GM10266 (cell line): ENCODE results near the gene MDGA2.

Experiments
- DNase-seq: peaks from one replicate; pipeline ENCODE4 v3.0.0; 2012; ENCODE audit errors: extremely low spot score
- TF ChIP-seq, protein P1 (sequence below): IDR thresholded peaks from 2 replicates; pipeline ENCODE4 v1.5.1; 2012; ENCODE audit warnings: mild to moderate bottlenecking, low read depth; ENCODE audit not compliant: control insufficient read depth, insufficient read depth; ENCODE audit errors: missing control alignments

The MDGA2 gene

DNA sequence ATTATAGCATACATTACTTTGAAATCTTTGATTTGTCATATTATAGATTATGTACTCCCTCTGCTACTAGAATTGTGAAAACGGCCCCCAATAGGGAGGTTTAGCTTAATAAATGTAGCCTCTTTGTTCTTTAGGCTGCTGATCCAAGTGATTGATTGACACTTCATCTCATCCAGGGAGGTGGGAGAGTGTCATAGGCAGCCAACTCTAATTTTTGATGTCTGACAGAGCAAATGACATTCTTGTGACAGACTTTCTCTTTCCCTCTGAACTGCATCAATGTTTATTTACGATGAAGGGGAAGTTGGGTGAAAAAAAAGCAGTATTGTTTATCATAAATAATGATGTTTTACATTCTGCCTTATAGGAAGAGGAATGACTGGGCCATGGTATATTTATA is 221.4 kb downstream of the MDGA2 start:
- DNase-seq, result no peak
- TF ChIP-seq, protein P1, sequence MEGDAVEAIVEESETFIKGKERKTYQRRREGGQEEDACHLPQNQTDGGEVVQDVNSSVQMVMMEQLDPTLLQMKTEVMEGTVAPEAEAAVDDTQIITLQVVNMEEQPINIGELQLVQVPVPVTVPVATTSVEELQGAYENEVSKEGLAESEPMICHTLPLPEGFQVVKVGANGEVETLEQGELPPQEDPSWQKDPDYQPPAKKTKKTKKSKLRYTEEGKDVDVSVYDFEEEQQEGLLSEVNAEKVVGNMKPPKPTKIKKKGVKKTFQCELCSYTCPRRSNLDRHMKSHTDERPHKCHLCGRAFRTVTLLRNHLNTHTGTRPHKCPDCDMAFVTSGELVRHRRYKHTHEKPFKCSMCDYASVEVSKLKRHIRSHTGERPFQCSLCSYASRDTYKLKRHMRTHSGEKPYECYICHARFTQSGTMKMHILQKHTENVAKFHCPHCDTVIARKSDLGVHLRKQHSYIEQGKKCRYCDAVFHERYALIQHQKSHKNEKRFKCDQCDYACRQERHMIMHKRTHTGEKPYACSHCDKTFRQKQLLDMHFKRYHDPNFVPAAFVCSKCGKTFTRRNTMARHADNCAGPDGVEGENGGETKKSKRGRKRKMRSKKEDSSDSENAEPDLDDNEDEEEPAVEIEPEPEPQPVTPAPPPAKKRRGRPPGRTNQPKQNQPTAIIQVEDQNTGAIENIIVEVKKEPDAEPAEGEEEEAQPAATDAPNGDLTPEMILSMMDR, result no peak

DNA sequence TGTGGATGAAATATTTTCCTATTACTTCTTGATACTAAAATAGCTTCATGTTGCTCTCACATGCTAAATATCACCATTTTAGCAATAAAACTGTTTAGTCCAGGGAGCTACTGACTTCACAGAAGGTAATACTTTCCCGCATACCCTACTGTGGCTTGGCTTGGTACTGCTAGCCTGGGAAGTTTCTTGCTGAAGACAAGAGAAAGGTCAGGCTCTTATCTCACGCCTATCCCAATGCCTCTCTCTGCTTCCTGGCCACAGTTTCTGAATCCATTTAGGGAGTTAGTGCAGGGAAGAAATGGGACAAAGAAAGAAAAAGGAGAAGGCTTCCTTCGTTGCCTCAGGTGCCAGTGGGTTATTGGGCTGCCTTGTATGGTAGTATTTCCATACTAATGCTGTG is 228.3 kb downstream of the MDGA2 start:
- TF ChIP-seq, protein P1, result no peak

DNA sequence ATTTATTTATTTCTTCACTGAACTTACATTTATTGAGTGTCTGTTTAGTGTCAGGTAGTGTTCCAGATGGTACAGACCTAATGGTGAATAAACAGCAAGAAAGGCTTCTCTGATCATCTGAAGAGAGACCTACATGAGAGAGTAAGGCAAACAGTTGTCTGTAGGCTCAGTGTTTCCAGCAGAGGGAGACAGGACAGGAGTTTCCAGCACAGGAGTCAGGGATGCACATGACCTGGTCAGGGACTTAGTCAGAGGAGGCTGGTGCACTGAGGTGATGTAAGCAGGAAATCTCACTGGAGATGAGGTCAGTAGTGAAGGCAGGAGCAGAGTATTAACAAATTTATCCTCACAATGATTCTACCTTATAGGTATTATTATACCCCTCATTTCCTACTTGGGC is 233.2 kb downstream of the MDGA2 start:
- TF ChIP-seq, protein P1, result no peak
- no peak for DNase-seq

More for the DNA sequence above, 228.3 kb downstream of the MDGA2 start:
- DNase-seq, result no peak

DNA sequence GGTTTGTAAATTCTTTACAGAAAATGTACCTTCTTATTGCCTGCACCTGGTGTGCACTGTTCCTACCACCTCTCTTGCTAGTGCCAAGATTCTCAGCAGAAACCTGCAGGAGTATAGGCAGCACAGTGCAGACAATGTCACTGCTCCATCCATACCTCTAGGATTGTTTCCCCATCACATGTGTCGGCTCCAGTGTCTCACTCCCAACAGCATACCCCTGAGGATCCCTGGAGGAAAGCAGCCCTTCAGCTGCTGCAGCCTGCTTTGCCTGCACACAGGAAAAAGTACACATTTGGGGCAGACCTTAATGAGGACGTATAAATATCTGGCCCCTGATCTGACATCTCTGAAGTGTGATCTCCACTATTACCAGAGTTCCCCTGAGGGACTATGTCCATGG is 235.5 kb downstream of the MDGA2 start:
- no peak for DNase-seq
- TF ChIP-seq, protein P1, result no peak

DNA sequence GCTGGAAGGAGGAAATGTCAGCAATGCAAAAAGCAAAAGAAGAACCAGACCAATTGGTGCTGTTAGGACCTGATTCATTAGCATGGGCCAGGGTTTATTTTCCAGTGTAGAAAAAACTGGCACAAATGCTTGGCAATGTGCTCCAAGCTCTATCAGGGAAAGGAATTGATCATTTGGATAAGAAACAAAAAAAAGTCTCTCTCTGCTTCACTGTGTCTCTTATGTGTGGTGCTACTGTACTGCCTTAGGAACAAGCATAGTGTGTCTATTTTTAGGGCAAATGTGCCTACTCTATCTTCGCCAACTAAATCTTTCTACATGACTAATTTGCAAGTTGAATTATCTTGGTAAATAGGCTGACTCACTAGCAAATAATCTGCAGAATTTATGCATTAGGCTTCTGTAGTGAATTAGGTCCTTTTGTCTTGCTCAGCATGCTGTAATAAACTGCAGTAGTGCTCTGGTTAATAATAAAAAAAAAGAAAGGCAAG is 236.7 kb downstream of the MDGA2 start:
- DNase-seq, result no peak
- TF ChIP-seq, protein P1, result no peak

DNA sequence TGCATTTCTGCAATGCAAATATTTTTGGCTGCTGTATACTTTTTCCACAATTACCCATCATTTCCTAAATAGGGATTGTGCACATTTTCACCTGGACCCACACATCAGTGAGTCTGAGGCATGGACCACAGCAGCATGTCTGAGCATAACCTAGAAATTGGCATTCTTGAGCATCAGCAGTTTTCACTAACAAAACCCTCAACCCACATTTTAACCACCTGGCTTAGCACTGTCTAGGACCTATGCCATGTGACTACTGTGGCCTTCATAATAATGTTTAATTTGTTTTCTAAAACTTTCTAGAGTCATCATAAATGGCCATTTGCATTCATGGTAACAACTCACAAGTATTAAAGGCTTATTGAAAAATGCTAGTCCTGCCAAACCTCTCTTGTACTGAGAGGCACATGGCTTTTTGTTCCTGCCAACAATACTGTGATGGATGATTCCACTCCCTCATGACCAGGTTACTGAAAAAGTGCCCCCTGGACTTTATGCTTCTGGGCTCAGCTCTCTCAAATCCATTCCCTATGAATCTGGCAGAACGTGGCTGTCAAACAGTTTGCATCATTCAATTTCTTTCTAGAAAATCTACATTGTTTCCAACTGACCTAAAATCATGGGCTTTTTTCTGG is 240.0 kb downstream of the MDGA2 start:
- TF ChIP-seq, protein P1, result no peak
- no peak for DNase-seq

DNA sequence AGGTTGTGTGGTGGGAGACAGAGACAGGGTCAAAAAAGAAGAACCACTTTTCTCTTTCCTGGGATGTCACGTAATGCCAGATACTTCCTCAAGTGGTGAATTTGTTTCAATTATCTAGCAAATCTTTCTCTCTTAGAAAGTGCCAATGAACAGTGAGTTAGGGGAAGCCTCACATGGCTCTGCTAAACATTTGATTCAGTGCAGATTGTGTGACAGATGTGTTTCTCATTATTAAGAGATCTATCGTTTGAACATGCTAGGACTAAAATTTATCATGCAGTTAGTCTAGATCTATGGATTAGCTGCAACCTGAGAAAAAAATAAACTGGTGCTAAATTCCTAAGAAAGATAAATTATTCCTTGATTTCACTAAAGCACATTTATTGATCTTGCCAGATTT is 247.8 kb downstream of the MDGA2 start:
- TF ChIP-seq, protein P1, result no peak
- no peak for DNase-seq
